ENCODE data around the gene GLIS2. TPM values are rescaled to one million over a fixed set of nuclear protein-coding genes. Genes with fewer than 3 reads are reported as not detected.

The GLIS2 gene
- total RNA-seq, 1 experiment from 2014 or later, result 23.0 TPM

DNA sequence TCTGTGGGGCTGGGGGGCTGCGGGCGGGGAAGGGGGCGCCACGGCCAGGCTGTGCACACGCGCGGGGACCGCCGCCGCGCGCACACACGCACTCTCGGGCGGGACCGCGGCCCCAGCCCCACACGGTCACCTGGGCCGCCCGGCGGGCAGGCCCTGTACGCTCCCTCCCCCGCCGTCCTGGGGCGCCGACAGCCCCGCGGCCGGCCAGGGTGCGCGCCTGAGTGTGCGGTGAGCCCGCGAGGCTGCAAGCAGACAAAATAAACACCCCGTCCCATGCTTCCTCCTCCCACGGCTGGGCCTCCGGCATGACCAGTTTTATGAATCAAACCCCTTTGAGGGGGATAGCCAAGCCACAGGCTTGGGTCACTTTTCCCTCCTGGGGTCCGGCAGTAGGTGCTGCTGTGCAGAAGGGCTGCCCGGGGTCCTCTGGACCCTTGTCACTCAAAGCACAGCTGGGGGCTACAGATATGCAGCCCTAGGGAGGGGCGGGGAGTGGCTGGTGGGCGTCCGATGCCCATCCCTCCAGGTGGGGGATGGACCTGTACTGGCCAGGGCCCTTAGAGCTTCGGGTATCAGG is 56.2 kb downstream of the GLIS2 start:
- POLR2A ChIA-PET, result interaction anchor here (0.6 to 2.0 kb wide), 3 partner anchors 15 to 21 kb away, joined by 3 to 8 read pairs (median 5); no protein-coding TSS in a partner anchor
- Mint-ChIP-seq H3K4me1 (peaks cover 30% of the 10 kb centered on the region), H3K36me3 (no peaks in the 10 kb centered on the region), H3K27ac (no peak overlapping the region), H3K27me3 (ENCODE audit: low read depth) (no peaks in the 10 kb centered on the region), H3K9me3 (no peaks in the 10 kb centered on the region), H3K4me3 (peak overlapping the region; percentile 83)
- DNase-seq (ENCODE audit: low spot score), result no peak
- peak; percentile 5 for ATAC-seq
- TF ChIP-seq, protein P1, sequence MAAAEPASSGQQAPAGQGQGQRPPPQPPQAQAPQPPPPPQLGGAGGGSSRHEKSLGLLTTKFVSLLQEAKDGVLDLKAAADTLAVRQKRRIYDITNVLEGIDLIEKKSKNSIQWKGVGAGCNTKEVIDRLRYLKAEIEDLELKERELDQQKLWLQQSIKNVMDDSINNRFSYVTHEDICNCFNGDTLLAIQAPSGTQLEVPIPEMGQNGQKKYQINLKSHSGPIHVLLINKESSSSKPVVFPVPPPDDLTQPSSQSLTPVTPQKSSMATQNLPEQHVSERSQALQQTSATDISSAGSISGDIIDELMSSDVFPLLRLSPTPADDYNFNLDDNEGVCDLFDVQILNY (CRISPR knock-in tag; IDR thresholded peaks at IDR 0.05), result peak; percentile 66; the same call in 1 of the 2 replicates
- TF ChIP-seq GABPB1 (CRISPR knock-in tag; IDR thresholded peaks at IDR 0.05) (0 out of 2 replicates have a peak, but pooled peaks have one; percentile 5), CREM (CRISPR knock-in tag; IDR thresholded peaks at IDR 0.05) (0 out of 2 replicates have a peak, but pooled peaks have one; percentile 23), HMGA2 (CRISPR knock-in tag; IDR thresholded peaks at IDR 0.05) (no peak)
- TF ChIP-seq, protein P2, sequence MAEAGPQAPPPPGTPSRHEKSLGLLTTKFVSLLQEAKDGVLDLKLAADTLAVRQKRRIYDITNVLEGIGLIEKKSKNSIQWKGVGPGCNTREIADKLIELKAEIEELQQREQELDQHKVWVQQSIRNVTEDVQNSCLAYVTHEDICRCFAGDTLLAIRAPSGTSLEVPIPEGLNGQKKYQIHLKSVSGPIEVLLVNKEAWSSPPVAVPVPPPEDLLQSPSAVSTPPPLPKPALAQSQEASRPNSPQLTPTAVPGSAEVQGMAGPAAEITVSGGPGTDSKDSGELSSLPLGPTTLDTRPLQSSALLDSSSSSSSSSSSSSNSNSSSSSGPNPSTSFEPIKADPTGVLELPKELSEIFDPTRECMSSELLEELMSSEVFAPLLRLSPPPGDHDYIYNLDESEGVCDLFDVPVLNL (CRISPR knock-in tag; IDR thresholded peaks at IDR 0.05; ENCODE audit: borderline replicate concordance, low read depth), result no peak
- CTCF ChIA-PET, result interaction anchor here (3.9 to 11.7 kb wide), 3 partner anchors 13 to 32 kb away, joined by 44 to 273 read pairs (median 65); no protein-coding TSS in a partner anchor

DNA sequence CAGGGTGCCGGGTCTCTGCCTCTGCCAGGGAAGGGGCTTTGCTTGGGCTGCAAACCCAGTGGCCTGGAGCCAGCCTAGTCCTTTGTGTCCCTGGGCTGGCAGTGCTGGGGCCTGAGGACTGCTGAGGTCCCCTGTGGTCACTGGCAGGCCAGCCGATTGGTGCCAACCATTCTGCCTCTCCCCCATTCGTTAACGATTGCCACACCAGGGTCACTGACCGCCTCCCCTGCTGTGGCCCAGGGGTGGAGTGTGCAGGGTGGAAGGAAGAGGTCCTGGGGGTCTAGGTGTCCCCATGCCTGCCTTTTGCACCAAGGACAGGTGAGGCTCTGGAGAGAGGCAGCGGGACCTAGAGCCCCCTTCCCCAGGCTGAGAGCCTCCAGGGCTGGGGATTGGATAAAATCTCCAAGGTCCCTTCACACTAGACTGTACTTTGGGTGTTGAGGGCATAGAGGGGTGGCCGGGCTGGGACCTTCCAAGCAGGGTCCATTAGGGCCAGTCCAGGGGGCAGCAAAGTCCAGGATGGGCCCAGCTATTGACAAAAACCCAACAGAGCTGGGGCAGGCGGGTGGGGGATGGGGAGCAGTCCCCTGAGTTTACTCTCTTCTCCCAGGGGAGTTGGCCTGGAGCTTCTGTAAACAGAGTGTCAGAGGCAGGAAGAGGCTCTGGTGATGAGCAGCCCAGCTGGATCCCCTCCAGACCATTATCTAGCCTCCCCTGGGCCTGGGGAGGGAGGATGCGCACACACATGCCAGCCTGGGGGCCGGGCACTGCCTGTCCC is 56.9 kb downstream of the GLIS2 start:
- Mint-ChIP-seq H3K27ac (no peak overlapping the region), H3K4me1 (peaks cover 36% of the 10 kb centered on the region), H3K27me3 (ENCODE audit: low read depth) (no peaks in the 10 kb centered on the region), H3K9me3 (no peaks in the 10 kb centered on the region), H3K4me3 (peak overlapping the region; percentile 83), H3K36me3 (no peaks in the 10 kb centered on the region)
- ChIA-PET CTCF (interaction anchor here (0.6 to 11.7 kb wide), 12 partner anchors 8 to 119 kb away, joined by 3 to 273 read pairs (median 5); partner anchors contain the start of gene PAM16), POLR2A (interaction anchor here (0.6 to 2.0 kb wide), 8 partner anchors 9 to 104 kb away, joined by 3 to 8 read pairs (median 3); partner anchors contain the start of gene HMOX2)
- ATAC-seq (no peak), DNase-seq (ENCODE audit: low spot score) (no peak)
- TF ChIP-seq JAZF1 (CRISPR knock-in tag; IDR thresholded peaks at IDR 0.05) (no peak), ZNF423 (CRISPR knock-in tag; IDR thresholded peaks at IDR 0.05) (peak; percentile 79), FOXK1 (CRISPR knock-in tag; IDR thresholded peaks at IDR 0.05) (peak; percentile 51; the same call in 1 of the 2 replicates)
- TF ChIP-seq, protein P3, sequence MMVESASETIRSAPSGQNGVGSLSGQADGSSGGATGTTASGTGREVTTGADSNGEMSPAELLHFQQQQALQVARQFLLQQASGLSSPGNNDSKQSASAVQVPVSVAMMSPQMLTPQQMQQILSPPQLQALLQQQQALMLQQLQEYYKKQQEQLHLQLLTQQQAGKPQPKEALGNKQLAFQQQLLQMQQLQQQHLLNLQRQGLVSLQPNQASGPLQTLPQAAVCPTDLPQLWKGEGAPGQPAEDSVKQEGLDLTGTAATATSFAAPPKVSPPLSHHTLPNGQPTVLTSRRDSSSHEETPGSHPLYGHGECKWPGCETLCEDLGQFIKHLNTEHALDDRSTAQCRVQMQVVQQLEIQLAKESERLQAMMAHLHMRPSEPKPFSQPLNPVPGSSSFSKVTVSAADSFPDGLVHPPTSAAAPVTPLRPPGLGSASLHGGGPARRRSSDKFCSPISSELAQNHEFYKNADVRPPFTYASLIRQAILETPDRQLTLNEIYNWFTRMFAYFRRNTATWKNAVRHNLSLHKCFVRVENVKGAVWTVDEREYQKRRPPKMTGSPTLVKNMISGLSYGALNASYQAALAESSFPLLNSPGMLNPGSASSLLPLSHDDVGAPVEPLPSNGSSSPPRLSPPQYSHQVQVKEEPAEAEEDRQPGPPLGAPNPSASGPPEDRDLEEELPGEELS (CRISPR knock-in tag; IDR thresholded peaks at IDR 0.05), result 0 out of 2 replicates have a peak, but pooled peaks have one; percentile 49

DNA sequence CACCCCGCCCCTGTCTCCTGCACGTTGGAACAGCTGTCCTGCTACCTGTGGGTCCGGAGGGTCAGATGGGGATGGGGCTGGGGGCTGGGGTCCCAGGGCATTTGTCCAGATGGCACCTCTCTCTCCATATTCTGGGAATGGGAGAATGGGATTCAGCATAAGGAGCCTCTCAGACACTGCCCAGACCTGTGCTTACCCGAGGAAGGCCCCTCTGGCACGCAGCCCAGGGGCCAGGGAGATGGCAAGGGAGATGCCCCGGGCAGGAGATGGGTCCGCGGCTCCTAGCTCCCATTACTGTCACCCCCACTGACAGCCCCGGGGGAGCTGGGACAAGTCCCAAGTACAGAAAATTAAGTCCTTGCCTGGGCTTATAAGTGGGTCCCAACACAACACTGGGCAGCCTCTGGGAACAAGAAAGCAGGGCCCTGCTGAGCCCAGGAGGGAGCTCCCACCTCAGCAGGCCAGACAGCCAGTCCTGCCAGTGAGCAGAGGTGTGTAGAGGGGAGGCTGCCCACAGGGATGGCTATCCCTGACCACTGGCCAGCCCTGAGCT is 57.6 kb downstream of the GLIS2 start:
- no peak overlapping the region; the same call in none of the 2 replicates for H3K4me3 Mint-ChIP-seq

More for the DNA sequence above, 57.6 kb downstream of the GLIS2 start:
- H3K27me3 Mint-ChIP-seq (ENCODE audit: low read depth), result no peaks in the 10 kb centered on the region
- no peaks in the 10 kb centered on the region for H3K36me3 Mint-ChIP-seq
- ChIA-PET POLR2A (interaction anchor here (0.8 to 2.0 kb wide), 8 partner anchors 8 to 103 kb away, joined by 3 to 8 read pairs (median 3); partner anchors contain the start of gene HMOX2), CTCF (interaction anchor here (0.6 to 11.7 kb wide), 13 partner anchors 8 to 120 kb away, joined by 3 to 273 read pairs (median 5); partner anchors contain the start of gene PAM16)
- H3K27ac Mint-ChIP-seq, result no peak overlapping the region
- no peak for DNase-seq (ENCODE audit: low spot score)
- peaks cover 41% of the 10 kb centered on the region for H3K4me1 Mint-ChIP-seq
- TF ChIP-seq, protein P4, sequence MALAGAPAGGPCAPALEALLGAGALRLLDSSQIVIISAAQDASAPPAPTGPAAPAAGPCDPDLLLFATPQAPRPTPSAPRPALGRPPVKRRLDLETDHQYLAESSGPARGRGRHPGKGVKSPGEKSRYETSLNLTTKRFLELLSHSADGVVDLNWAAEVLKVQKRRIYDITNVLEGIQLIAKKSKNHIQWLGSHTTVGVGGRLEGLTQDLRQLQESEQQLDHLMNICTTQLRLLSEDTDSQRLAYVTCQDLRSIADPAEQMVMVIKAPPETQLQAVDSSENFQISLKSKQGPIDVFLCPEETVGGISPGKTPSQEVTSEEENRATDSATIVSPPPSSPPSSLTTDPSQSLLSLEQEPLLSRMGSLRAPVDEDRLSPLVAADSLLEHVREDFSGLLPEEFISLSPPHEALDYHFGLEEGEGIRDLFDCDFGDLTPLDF (CRISPR knock-in tag; IDR thresholded peaks at IDR 0.05), result no peak
- no peak for TF ChIP-seq PRRX2 (CRISPR knock-in tag; IDR thresholded peaks at IDR 0.05)
- TF ChIP-seq ZNF121 (CRISPR knock-in tag; IDR thresholded peaks at IDR 0.05), result no peak
- TF ChIP-seq, protein P5, sequence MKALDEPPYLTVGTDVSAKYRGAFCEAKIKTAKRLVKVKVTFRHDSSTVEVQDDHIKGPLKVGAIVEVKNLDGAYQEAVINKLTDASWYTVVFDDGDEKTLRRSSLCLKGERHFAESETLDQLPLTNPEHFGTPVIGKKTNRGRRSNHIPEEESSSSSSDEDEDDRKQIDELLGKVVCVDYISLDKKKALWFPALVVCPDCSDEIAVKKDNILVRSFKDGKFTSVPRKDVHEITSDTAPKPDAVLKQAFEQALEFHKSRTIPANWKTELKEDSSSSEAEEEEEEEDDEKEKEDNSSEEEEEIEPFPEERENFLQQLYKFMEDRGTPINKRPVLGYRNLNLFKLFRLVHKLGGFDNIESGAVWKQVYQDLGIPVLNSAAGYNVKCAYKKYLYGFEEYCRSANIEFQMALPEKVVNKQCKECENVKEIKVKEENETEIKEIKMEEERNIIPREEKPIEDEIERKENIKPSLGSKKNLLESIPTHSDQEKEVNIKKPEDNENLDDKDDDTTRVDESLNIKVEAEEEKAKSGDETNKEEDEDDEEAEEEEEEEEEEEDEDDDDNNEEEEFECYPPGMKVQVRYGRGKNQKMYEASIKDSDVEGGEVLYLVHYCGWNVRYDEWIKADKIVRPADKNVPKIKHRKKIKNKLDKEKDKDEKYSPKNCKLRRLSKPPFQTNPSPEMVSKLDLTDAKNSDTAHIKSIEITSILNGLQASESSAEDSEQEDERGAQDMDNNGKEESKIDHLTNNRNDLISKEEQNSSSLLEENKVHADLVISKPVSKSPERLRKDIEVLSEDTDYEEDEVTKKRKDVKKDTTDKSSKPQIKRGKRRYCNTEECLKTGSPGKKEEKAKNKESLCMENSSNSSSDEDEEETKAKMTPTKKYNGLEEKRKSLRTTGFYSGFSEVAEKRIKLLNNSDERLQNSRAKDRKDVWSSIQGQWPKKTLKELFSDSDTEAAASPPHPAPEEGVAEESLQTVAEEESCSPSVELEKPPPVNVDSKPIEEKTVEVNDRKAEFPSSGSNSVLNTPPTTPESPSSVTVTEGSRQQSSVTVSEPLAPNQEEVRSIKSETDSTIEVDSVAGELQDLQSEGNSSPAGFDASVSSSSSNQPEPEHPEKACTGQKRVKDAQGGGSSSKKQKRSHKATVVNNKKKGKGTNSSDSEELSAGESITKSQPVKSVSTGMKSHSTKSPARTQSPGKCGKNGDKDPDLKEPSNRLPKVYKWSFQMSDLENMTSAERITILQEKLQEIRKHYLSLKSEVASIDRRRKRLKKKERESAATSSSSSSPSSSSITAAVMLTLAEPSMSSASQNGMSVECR (CRISPR knock-in tag; IDR thresholded peaks at IDR 0.05; ENCODE audit: borderline replicate concordance), result no peak
- TF ChIP-seq, protein P6, sequence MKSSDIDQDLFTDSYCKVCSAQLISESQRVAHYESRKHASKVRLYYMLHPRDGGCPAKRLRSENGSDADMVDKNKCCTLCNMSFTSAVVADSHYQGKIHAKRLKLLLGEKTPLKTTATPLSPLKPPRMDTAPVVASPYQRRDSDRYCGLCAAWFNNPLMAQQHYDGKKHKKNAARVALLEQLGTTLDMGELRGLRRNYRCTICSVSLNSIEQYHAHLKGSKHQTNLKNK (CRISPR knock-in tag; IDR thresholded peaks at IDR 0.05), result no peak
- TF ChIP-seq IRF2 (CRISPR knock-in tag; IDR thresholded peaks at IDR 0.05; ENCODE audit: borderline replicate concordance, low read depth), result no peak
- no peak for TF ChIP-seq KAT7 (CRISPR knock-in tag; IDR thresholded peaks at IDR 0.05; ENCODE audit: borderline replicate concordance)
- no peak for TF ChIP-seq HMGA2 (CRISPR knock-in tag; IDR thresholded peaks at IDR 0.05)
- TF ChIP-seq ZNF263 (CRISPR knock-in tag; IDR thresholded peaks at IDR 0.05; ENCODE audit: low read depth), result no peak
- no peak for TF ChIP-seq SMAD4 (CRISPR knock-in tag; IDR thresholded peaks at IDR 0.05)
- no peaks in the 10 kb centered on the region for H3K9me3 Mint-ChIP-seq
- no peak for ATAC-seq
